HepG2 (cell line): ENCODE results near the gene ASMT. TPM values are rescaled to one million over a fixed set of nuclear protein-coding genes. Genes with fewer than 3 reads are reported as not detected.

Experiments used
- ATAC-seq: fragments of 200-7000 bp; cut with Tn5 transposase; 3 replicates; pipeline ENCODE4 v1.9.1; 2020; ENCODE audit warnings: mild to moderate bottlenecking, moderate library complexity
- BruUV-seq: library from RNA; stranded (reverse); fragments of 400-500 nt; replicated peaks from 2 replicates; lab custom pipeline; 2021; lab: Mats Ljungman, UMichigan
- CTCF ChIA-PET: fragments of 300-600 bp; formaldehyde crosslinking; extraction: SDS; loops from one replicate; lab custom pipeline; 2021; ENCODE audit warnings: low total read pairs, inconsistent platforms, low intra/inter-chr PET ratio; lab: Yijun Ruan, JAX
- POLR2A ChIA-PET: fragments of 350-600 bp; sonication (Branson Sonifier 250); formaldehyde crosslinking; loops from one replicate; lab custom pipeline; 2020; ENCODE audit warnings: antibody characterized with exemption, inconsistent platforms; lab: Yijun Ruan, JAX
- DNase-seq: peaks from one replicate; pipeline ENCODE4 v3.0.0-alpha.2; 2015; ENCODE audit warnings: low spot score
- FAIRE-seq: peaks from 3 replicates; lab custom pipeline; 2011; peaks lifted over from hg19 to GRCh38; lab: Jason Lieb, UNC
- H2AFZ ChIP-seq: one replicate; pipeline ENCODE4 v1.6.1; 2011; ENCODE audit warnings: low read length, inconsistent platforms
- H3K27ac ChIP-seq: fragments of 300-600 bp; 3 replicates; pipeline ENCODE4 v1.8.0; 2011; ENCODE audit warnings: mixed run types, mild to moderate bottlenecking, mixed read lengths, low read length, inconsistent platforms; ENCODE audit not compliant: insufficient read depth; ENCODE audit errors: extremely low read length
- H3K27me3 ChIP-seq, 2 experiments: fragments of 200-600 bp in 1 of 2; 2 replicates in 1 of 2; 3 replicates in 1 of 2; pipeline versions ENCODE4 v1.6.0 to v1.8.0; 2011; ENCODE audit warnings: low read length in 2 of 2, mild to moderate bottlenecking in 2 of 2, moderate library complexity in 2 of 2, inconsistent platforms in 1 of 2; ENCODE audit not compliant: insufficient read depth in 2 of 2, control insufficient read depth in 1 of 2
- H3K36me3 ChIP-seq, 2 experiments: fragments of 200-600 bp in 1 of 2; replicated peaks in 1 of 2; 2 replicates in 1 of 2; 3 replicates in 1 of 2; pipeline versions ENCODE4 v1.5.1 to v1.8.0; 2011; ENCODE audit warnings: low read length in 2 of 2, inconsistent platforms in 1 of 2; ENCODE audit not compliant: insufficient read depth in 2 of 2, control insufficient read depth in 1 of 2
- H3K4me1 ChIP-seq: 2 replicates; pipeline ENCODE4 v1.5.1; 2012; ENCODE audit warnings: low read length, inconsistent platforms; ENCODE audit not compliant: insufficient read depth
- H3K4me2 ChIP-seq: 2 replicates; pipeline ENCODE4 v1.6.0; 2011; ENCODE audit warnings: low read depth, low read length, inconsistent platforms
- H3K4me3 ChIP-seq, 3 experiments: fragments of 200-600 bp in 1 of 3; sonication (generic), shearing (Covaris generic) in 1 of 3; replicated peaks in 1 of 3; 2 replicates each; pipeline ENCODE4 v1.5.1; 2011 to 2016; ENCODE audit warnings: low read length in 3 of 3, inconsistent platforms in 2 of 3, low read depth in 2 of 3, mild to moderate bottlenecking in 2 of 3, control low read depth in 1 of 3, mixed read lengths in 1 of 3; ENCODE audit not compliant: insufficient read depth in 1 of 3
- H3K79me2 ChIP-seq: one replicate; pipeline ENCODE4 v1.6.1; 2011; ENCODE audit warnings: low read length, inconsistent platforms; ENCODE audit not compliant: insufficient read depth
- H3K9ac ChIP-seq: 2 replicates; pipeline ENCODE4 v1.6.0; 2011; ENCODE audit warnings: mild to moderate bottlenecking, low read depth, low read length, inconsistent platforms; ENCODE audit not compliant: insufficient read depth
- H3K9me3 ChIP-seq: 2 replicates; pipeline ENCODE4 v1.5.1; 2012; ENCODE audit warnings: mild to moderate bottlenecking, low read length
- H4K20me1 ChIP-seq: 2 replicates; pipeline ENCODE4 v1.6.0; 2011; ENCODE audit warnings: inconsistent platforms, mild to moderate bottlenecking, low read length, moderate library complexity; ENCODE audit not compliant: insufficient read depth
- FUBP1 ChIP-seq: sonication (generic); formaldehyde crosslinking; IDR thresholded peaks from 2 replicates; pipeline ENCODE4 v1.5.1; 2020; ENCODE audit warnings: missing genetic modification reagents, mild to moderate bottlenecking, borderline replicate concordance
- KLF11 ChIP-seq: IDR thresholded peaks from 2 replicates; pipeline ENCODE4 v1.6.1; 2016; ENCODE audit warnings: missing compliant biosample characterization
- MEIS2 ChIP-seq: sonication (generic); formaldehyde crosslinking; IDR thresholded peaks from 2 replicates; pipeline ENCODE4 v1.9.0; 2021; ENCODE audit warnings: mild to moderate bottlenecking, missing genetic modification reagents
- RBFOX2 ChIP-seq: fragments of 200-400 bp; formaldehyde crosslinking; IDR thresholded peaks from 2 replicates; pipeline ENCODE4 v1.6.1; 2017; ENCODE audit warnings: low read depth, mild to moderate bottlenecking, low read length
- ZNF232 ChIP-seq: sonication (generic); formaldehyde crosslinking; IDR thresholded peaks from 2 replicates; pipeline ENCODE4 v1.4.0; 2020; ENCODE audit warnings: missing genetic modification reagents, borderline replicate concordance
- ZNF567 ChIP-seq: sonication (generic); formaldehyde crosslinking; IDR thresholded peaks from 2 replicates; pipeline ENCODE4 v1.8.1; 2023; ENCODE audit warnings: mild to moderate bottlenecking, missing genetic modification reagents, borderline replicate concordance
- ZNF672 ChIP-seq: sonication (generic); formaldehyde crosslinking; IDR thresholded peaks from 2 replicates; pipeline ENCODE4 v1.8.1; 2022; ENCODE audit warnings: missing genetic modification reagents
- ZNF780A ChIP-seq: sonication (generic); formaldehyde crosslinking; IDR thresholded peaks from 2 replicates; pipeline ENCODE4 v1.8.0; 2022; ENCODE audit warnings: mild to moderate bottlenecking, missing genetic modification reagents, moderate library complexity
- WGBS: methylation state at CpG from one replicate; pipeline ENCODE4 v1.1.6; 2017; ENCODE audit warnings: low lambda C conversion rate; 5-methylcytosine and 5-hydroxymethylcytosine counted together
- in situ Hi-C: cut with HindIII; loops from 2 replicates; pipeline ENCODE4 v1.10.0; 2017; ENCODE audit warnings: low pct_unique_long_range_greater_than_20kb; ENCODE audit not compliant: extremely low pct_ligation_motif_present
- intact Hi-C: fragments of 100-400 bp; cut with micrococcal nuclease; formaldehyde crosslinking; loops from one replicate; pipeline ENCODE4 v1.10.0; 2022; ENCODE audit not compliant: unreplicated experiment
- polyA plus RNA-seq, 8 experiments: library from polyadenylated mRNA; depleted of rRNA in 3 of 8; stranded (reverse) in 7 of 8; unstranded in 1 of 8; fragments of >200 nt; fragmentation: Illumina TruSeq in 4 of 8; extraction: Trizol in 4 of 8; gene quantifications; 2 replicates each; pipeline versions ENCODE4 v1.2.1 to v1.2.3, GENCODE V29; 2011 to 2016; ENCODE audit warnings: low read depth in 4 of 8, missing spikeins in 1 of 8, mixed read lengths in 1 of 8; ENCODE audit not compliant: insufficient read depth in 1 of 8
- total RNA-seq, 5 experiments: library from RNA; depleted of rRNA; stranded (reverse); fragments of >200 nt; fragmentation: Illumina TruSeq; extraction: Trizol; gene quantifications; 2 replicates each; pipeline ENCODE4 v1.2.3, GENCODE V29; 2016; ENCODE audit warnings: low read depth in 1 of 5

ASMT gene
- total and polyA plus RNA-seq, 2 of the 13 experiments (the other 11 are each of a cell fraction or from before 2014, with no cell fraction given), result 0.04 TPM; not detected in 1

- DNase-seq (no peak), FAIRE-seq (no peak), ATAC-seq (no peak)
- no peak overlapping the region for H3K9ac ChIP-seq
- H3K9me3 ChIP-seq, result no peaks in the 10 kb centered on the region
- TF ChIP-seq ZNF672, result no peak
- no peak for TF ChIP-seq ZNF780A (CRISPR knock-in tag)
- no peak for TF ChIP-seq MEIS2 (CRISPR knock-in tag)
- TF ChIP-seq ZNF232 (CRISPR knock-in tag), result no peak
- 0 out of 2 replicates have a peak, but pooled peaks have one; percentile 26 for TF ChIP-seq RBFOX2
- TF ChIP-seq ZNF567 (CRISPR knock-in tag), result no peak
- no peaks in the 10 kb centered on the region for H3K79me2 ChIP-seq
- no peak overlapping the region for H3K4me2 ChIP-seq
- no peak overlapping the region for H3K27ac ChIP-seq
- H2AFZ ChIP-seq, result no peak overlapping the region
- POLR2A ChIA-PET, result no interaction called here
- no peaks in the 10 kb centered on the region for H3K4me1 ChIP-seq
- CTCF ChIA-PET, result no interaction called here
- H4K20me1 ChIP-seq, result peaks cover 10% of the 10 kb centered on the region; the same call in 1 of the 2 replicates
- in situ Hi-C loops, result no loop called here
- 98% methylated on average over 39 of the region's 58 CpGs for WGBS
- H3K36me3 ChIP-seq, result peaks cover 25 to 59% of the 10 kb centered on the region in 2 experiments; a peak in 4 of 5 replicates
- no peaks in the 10 kb centered on the region for H3K27me3 ChIP-seq
- BruUV-seq, result no TSS peak
- intact Hi-C loops, result no loop called here
- no peak overlapping the region for H3K4me3 ChIP-seq
Observed at GRCh38 chrX:1601051-1601767, 13.7 kb upstream of the ASMT start.

GRCh38 chrX:1601768-1602085 is 13.1 kb upstream of the ASMT start:
- H3K4me2 ChIP-seq, result no peak overlapping the region
- BruUV-seq, result TSS peak; percentile 50
- H3K79me2 ChIP-seq, result no peaks in the 10 kb centered on the region
- no peak overlapping the region for H2AFZ ChIP-seq
- H3K9me3 ChIP-seq, result no peaks in the 10 kb centered on the region
- FAIRE-seq (no peak), DNase-seq (no peak), ATAC-seq (no peak)
- POLR2A ChIA-PET, result no interaction called here
- intact Hi-C loops (no loop called here), in situ Hi-C loops (no loop called here)
- H3K27me3 ChIP-seq, result no peaks in the 10 kb centered on the region
- no peak overlapping the region for H3K9ac ChIP-seq
- no peaks in the 10 kb centered on the region for H3K4me1 ChIP-seq
- H3K27ac ChIP-seq, result no peak overlapping the region
- H3K4me3 ChIP-seq, result no peak overlapping the region
- H4K20me1 ChIP-seq, result peaks cover 10% of the 10 kb centered on the region; the same call in 1 of the 2 replicates
- 97% methylated on average over 15 of the region's 15 CpGs for WGBS
- CTCF ChIA-PET, result no interaction called here
- peaks cover 24 to 57% of the 10 kb centered on the region in 2 experiments; a peak in 4 of 5 replicates for H3K36me3 ChIP-seq
- TF ChIP-seq KLF11 (CRISPR knock-in tag) (no peak), FUBP1 (no peak)
